SK-N-SH (cell line): Measurements from ENCODE around the gene ZNF664. TPM values are rescaled to one million over a fixed set of nuclear protein-coding genes. Genes with fewer than 3 reads are reported as not detected.

Experiments
- CTCF ChIA-PET: fragments of 300-600, 350-600 bp; formaldehyde crosslinking; extraction: SDS; loops from one replicate; lab custom pipeline; 2021; lab: Yijun Ruan, JAX
- POLR2A ChIA-PET: fragments of 350-600 bp; sonication (Branson Sonifier 250); formaldehyde crosslinking; extraction: SDS; loops from one replicate; lab custom pipeline; 2020; ENCODE audit warnings: antibody characterized with exemption, inconsistent platforms; lab: Yijun Ruan, JAX
- DNase-seq: peaks from one replicate; pipeline ENCODE4 v3.0.0; 2012
- H2AFZ ChIP-seq: fragments of 200-600 bp; sonication (generic); 2 replicates; pipeline ENCODE4 v1.8.1; 2016; ENCODE audit warnings: antibody characterized with exemption, mild to moderate bottlenecking, low read depth
- H3F3A ChIP-seq: fragments of 200-600 bp; sonication (generic); replicated peaks from 2 replicates; pipeline ENCODE3; 2016; ENCODE audit warnings: antibody characterized with exemption, mild to moderate bottlenecking; ENCODE audit not compliant: insufficient read depth
- H3K27ac ChIP-seq, 2 experiments: fragments of 200-500 bp in 1 of 2; fragments of 200-600 bp in 1 of 2; sonication (Bioruptor generic) in 1 of 2; sonication (generic), shearing (Covaris generic) in 1 of 2; 2 replicates each; pipeline versions ENCODE4 v1.5.1 to v1.6.1; 2014 to 2016; ENCODE audit warnings: low read depth in 2 of 2, inconsistent platforms in 1 of 2, low read length in 1 of 2, mild to moderate bottlenecking in 1 of 2, mixed read lengths in 1 of 2
- H3K27me3 ChIP-seq: fragments of 200-600 bp; sonication (generic), shearing (Covaris generic); 2 replicates; pipeline ENCODE4 v1.6.1; 2016; ENCODE audit warnings: mixed run types; ENCODE audit not compliant: insufficient read depth
- H3K36me3 ChIP-seq, 2 experiments: fragments of 200-500 bp in 1 of 2; fragments of 200-600 bp in 1 of 2; sonication (Bioruptor generic) in 1 of 2; sonication (generic) in 1 of 2; replicated peaks in 1 of 2; 2 replicates each; pipeline versions ENCODE3 to v1.5.1; 2014 to 2016; ENCODE audit warnings: low read length in 1 of 2, mild to moderate bottlenecking in 1 of 2; ENCODE audit not compliant: insufficient read depth in 2 of 2, control insufficient read depth in 1 of 2
- H3K4me1 ChIP-seq, 2 experiments: fragments of 200-500 bp in 1 of 2; fragments of 200-600 bp in 1 of 2; sonication (Bioruptor generic) in 1 of 2; sonication (generic), shearing (Covaris generic) in 1 of 2; 2 replicates each; pipeline versions ENCODE4 v1.5.1 to v1.6.1; 2014 to 2016; ENCODE audit warnings: low read depth in 1 of 2, low read length in 1 of 2, mixed run types in 1 of 2; ENCODE audit not compliant: insufficient read depth in 2 of 2, control insufficient read depth in 1 of 2
- H3K4me2 ChIP-seq: fragments of 200-600 bp; sonication (generic), shearing (Covaris generic); 2 replicates; pipeline ENCODE4 v1.6.1; 2017; ENCODE audit warnings: mixed run types
- H3K4me3 ChIP-seq, 2 experiments: fragments of 200-500 bp in 1 of 2; fragments of 200-600 bp in 1 of 2; sonication (Bioruptor generic) in 1 of 2; sonication (generic), shearing (Covaris generic) in 1 of 2; 2 replicates each; pipeline versions ENCODE4 v1.5.1 to v1.8.1; 2014 to 2016; ENCODE audit warnings: low read depth in 2 of 2, inconsistent platforms in 1 of 2, low read length in 1 of 2, mild to moderate bottlenecking in 1 of 2, mixed read lengths in 1 of 2, moderate library complexity in 1 of 2
- H3K79me2 ChIP-seq: fragments of 200-600 bp; sonication (generic); 2 replicates; pipeline ENCODE4 v1.8.1; 2017; ENCODE audit warnings: mild to moderate bottlenecking; ENCODE audit not compliant: insufficient read depth
- H3K9ac ChIP-seq: fragments of 200-600 bp; sonication (generic); 2 replicates; pipeline ENCODE4 v1.6.1; 2017; ENCODE audit warnings: mixed run types
- H3K9me2 ChIP-seq: fragments of 200-600 bp; sonication (generic); 2 replicates; pipeline ENCODE4 v1.6.1; 2017; ENCODE audit warnings: mixed run types
- H3K9me3 ChIP-seq: fragments of 200-600 bp; sonication (generic); 2 replicates; pipeline ENCODE4 v1.6.1; 2017; ENCODE audit warnings: mixed run types, mild to moderate bottlenecking, moderate library complexity
- H4K20me1 ChIP-seq: fragments of 200-600 bp; sonication (generic); 2 replicates; pipeline ENCODE4 v1.6.1; 2017; ENCODE audit warnings: mild to moderate bottlenecking, mixed run types; ENCODE audit not compliant: insufficient read depth
- CHD2 ChIP-seq: fragments of 150-350 bp; IDR thresholded peaks from 2 replicates; pipeline ENCODE4 v1.6.1; 2018; ENCODE audit warnings: low read length; ENCODE audit not compliant: partially characterized antibody
- CTCF ChIP-seq: fragments of 200-600 bp; sonication (generic); IDR thresholded peaks from 2 replicates; pipeline ENCODE4 v1.6.1; 2017; ENCODE audit warnings: antibody characterized with exemption, mild to moderate bottlenecking, moderate library complexity
- ELF1 ChIP-seq: IDR thresholded peaks from 2 replicates; pipeline ENCODE4 v1.4.0; 2012
- EZH2phosphoT487 ChIP-seq: fragments of 200-600 bp; sonication (generic); IDR thresholded peaks from 2 replicates; pipeline ENCODE4 v1.6.1; 2017; ENCODE audit warnings: low read depth, mixed run types, mild to moderate bottlenecking, antibody characterized with exemption, moderate library complexity, borderline replicate concordance
- FOXJ3 ChIP-seq: sonication (generic); formaldehyde crosslinking; IDR thresholded peaks from 2 replicates; pipeline ENCODE4 v1.5.1; 2020; ENCODE audit warnings: mild to moderate bottlenecking, missing genetic modification reagents
- FOXM1 ChIP-seq: IDR thresholded peaks from 2 replicates; pipeline ENCODE4 v1.4.0; 2012; ENCODE audit warnings: low read depth, mild to moderate bottlenecking
- MAX ChIP-seq: IDR thresholded peaks from 2 replicates; pipeline ENCODE4 v1.4.0; 2012; ENCODE audit warnings: low read depth
- NRF1 ChIP-seq: IDR thresholded peaks from 2 replicates; pipeline ENCODE4 v1.6.1; 2012; ENCODE audit warnings: low read depth, mild to moderate bottlenecking, low read length
- RAD21 ChIP-seq: IDR thresholded peaks from 2 replicates; pipeline ENCODE4 v1.6.1; 2012; ENCODE audit warnings: mild to moderate bottlenecking, low read length
- REST ChIP-seq: IDR thresholded peaks from 2 replicates; pipeline ENCODE4 v1.6.1; 2012; ENCODE audit warnings: mild to moderate bottlenecking, low read depth, low read length, moderate library complexity
- RXRA ChIP-seq: IDR thresholded peaks from 2 replicates; pipeline ENCODE4 v1.4.0; 2012; ENCODE audit warnings: low read depth, mild to moderate bottlenecking, borderline replicate concordance
- SIN3A ChIP-seq: IDR thresholded peaks from 2 replicates; pipeline ENCODE4 v1.6.1; 2012; ENCODE audit warnings: low read depth, mild to moderate bottlenecking, low read length, moderate library complexity, borderline replicate concordance
- SMC3 ChIP-seq: IDR thresholded peaks from 2 replicates; pipeline ENCODE4 v1.6.1; 2012; ENCODE audit warnings: low read depth, low read length, improper control_type of control experiment
- TAF1 ChIP-seq: IDR thresholded peaks from 2 replicates; pipeline ENCODE4 v1.6.1; 2012; ENCODE audit warnings: low read depth, mild to moderate bottlenecking, low read length, moderate library complexity, borderline replicate concordance
- TEAD4 ChIP-seq: IDR thresholded peaks from 2 replicates; pipeline ENCODE4 v1.4.0; 2012; ENCODE audit warnings: mild to moderate bottlenecking, borderline replicate concordance; ENCODE audit not compliant: insufficient read depth
- ZBTB33 ChIP-seq: IDR thresholded peaks from 2 replicates; pipeline ENCODE4 v1.4.0; 2012; ENCODE audit warnings: low read depth, borderline replicate concordance
- polyA plus RNA-seq, 3 experiments: library from polyadenylated mRNA; depleted of rRNA; stranded (reverse); fragments of >200 nt; gene quantifications; 2 replicates each; pipeline ENCODE4 v1.2.3, GENCODE V29; 2012
- TF ChIP-seq, protein P1 (sequence below): fragments of 150-350 bp; IDR thresholded peaks from 2 replicates; pipeline ENCODE4 v1.6.1; 2017; ENCODE audit warnings: antibody characterized with exemption, low read length, low read depth, borderline replicate concordance
- TF ChIP-seq, protein P2 (sequence below): fragments of 150-350 bp; IDR thresholded peaks from 2 replicates; pipeline ENCODE4 v1.6.1; 2016; ENCODE audit warnings: mild to moderate bottlenecking, low read depth, low read length
- TF ChIP-seq, protein P3 (sequence below): IDR thresholded peaks from 2 replicates; pipeline ENCODE4; 2012
- TF ChIP-seq, protein P4 (sequence below): IDR thresholded peaks from 2 replicates; pipeline ENCODE4 v1.4.0; 2012; ENCODE audit warnings: low read depth, borderline replicate concordance

The ZNF664 gene
- polyA plus RNA-seq, 1 of the 3 experiments (the other 2 are of a cell fraction): 34.9 TPM

- TF ChIP-seq, protein P1, sequence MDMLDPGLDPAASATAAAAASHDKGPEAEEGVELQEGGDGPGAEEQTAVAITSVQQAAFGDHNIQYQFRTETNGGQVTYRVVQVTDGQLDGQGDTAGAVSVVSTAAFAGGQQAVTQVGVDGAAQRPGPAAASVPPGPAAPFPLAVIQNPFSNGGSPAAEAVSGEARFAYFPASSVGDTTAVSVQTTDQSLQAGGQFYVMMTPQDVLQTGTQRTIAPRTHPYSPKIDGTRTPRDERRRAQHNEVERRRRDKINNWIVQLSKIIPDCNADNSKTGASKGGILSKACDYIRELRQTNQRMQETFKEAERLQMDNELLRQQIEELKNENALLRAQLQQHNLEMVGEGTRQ: no peak
- TF ChIP-seq CTCF: no peak
- TF ChIP-seq ELF1: no peak
- no peak for TF ChIP-seq CHD2
- no peak for TF ChIP-seq RXRA
- TF ChIP-seq NRF1: no peak
- no peak for TF ChIP-seq REST
- no peak for TF ChIP-seq TAF1
- TF ChIP-seq FOXJ3 (CRISPR knock-in tag): no peak
- TF ChIP-seq TEAD4: no peak
- TF ChIP-seq, protein P2, sequence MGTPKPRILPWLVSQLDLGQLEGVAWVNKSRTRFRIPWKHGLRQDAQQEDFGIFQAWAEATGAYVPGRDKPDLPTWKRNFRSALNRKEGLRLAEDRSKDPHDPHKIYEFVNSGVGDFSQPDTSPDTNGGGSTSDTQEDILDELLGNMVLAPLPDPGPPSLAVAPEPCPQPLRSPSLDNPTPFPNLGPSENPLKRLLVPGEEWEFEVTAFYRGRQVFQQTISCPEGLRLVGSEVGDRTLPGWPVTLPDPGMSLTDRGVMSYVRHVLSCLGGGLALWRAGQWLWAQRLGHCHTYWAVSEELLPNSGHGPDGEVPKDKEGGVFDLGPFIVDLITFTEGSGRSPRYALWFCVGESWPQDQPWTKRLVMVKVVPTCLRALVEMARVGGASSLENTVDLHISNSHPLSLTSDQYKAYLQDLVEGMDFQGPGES: no peak
- TF ChIP-seq, protein P3, sequence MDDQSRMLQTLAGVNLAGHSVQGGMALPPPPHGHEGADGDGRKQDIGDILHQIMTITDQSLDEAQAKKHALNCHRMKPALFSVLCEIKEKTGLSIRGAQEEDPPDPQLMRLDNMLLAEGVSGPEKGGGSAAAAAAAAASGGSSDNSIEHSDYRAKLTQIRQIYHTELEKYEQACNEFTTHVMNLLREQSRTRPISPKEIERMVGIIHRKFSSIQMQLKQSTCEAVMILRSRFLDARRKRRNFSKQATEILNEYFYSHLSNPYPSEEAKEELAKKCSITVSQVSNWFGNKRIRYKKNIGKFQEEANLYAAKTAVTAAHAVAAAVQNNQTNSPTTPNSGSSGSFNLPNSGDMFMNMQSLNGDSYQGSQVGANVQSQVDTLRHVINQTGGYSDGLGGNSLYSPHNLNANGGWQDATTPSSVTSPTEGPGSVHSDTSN: no peak
- TF ChIP-seq SMC3: no peak
- no peak for TF ChIP-seq EZH2phosphoT487
- TF ChIP-seq, protein P4, sequence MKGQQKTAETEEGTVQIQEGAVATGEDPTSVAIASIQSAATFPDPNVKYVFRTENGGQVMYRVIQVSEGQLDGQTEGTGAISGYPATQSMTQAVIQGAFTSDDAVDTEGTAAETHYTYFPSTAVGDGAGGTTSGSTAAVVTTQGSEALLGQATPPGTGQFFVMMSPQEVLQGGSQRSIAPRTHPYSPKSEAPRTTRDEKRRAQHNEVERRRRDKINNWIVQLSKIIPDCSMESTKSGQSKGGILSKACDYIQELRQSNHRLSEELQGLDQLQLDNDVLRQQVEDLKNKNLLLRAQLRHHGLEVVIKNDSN: no peak
- TF ChIP-seq ZBTB33: no peak
- no peak for TF ChIP-seq FOXM1
- no peak for TF ChIP-seq RAD21
- no peak for TF ChIP-seq MAX
- no peak for TF ChIP-seq SIN3A
- no peak overlapping the region for H2AFZ ChIP-seq
- no peak overlapping the region for H3K9ac ChIP-seq
- no peak for DNase-seq
- no peaks in the 10 kb centered on the region for H3K36me3 ChIP-seq
- no peak overlapping the region for H3K4me3 ChIP-seq
- H3K79me2 ChIP-seq: no peaks in the 10 kb centered on the region
- H3K27me3 ChIP-seq: no peaks in the 10 kb centered on the region
- H4K20me1 ChIP-seq: no peaks in the 10 kb centered on the region
- CTCF ChIA-PET: interaction anchor here (1.0 to 1.3 kb wide), 5 partner anchors 9 to 720 kb away, joined by 3 to 5 read pairs (median 4); no protein-coding TSS in a partner anchor
- H3F3A ChIP-seq: no peaks in the 10 kb centered on the region
- peaks cover 0 to 21% of the 10 kb centered on the region in 2 experiments; a peak in 1 of 4 replicates for H3K4me1 ChIP-seq
- no peaks in the 10 kb centered on the region for H3K9me2 ChIP-seq
- no peak overlapping the region for H3K27ac ChIP-seq
- H3K9me3 ChIP-seq: 0 out of 2 replicates have a peak, but pooled peaks cover 4% of the 10 kb centered on the region
- POLR2A ChIA-PET: no interaction called here
- no peak overlapping the region for H3K4me2 ChIP-seq
Measured at GRCh38 chr12:124046456-124046740, 73.4 kb downstream of the ZNF664 start.
